Stomach (tissue), 4 donors: ENCODE data around the gene TMTC1.

Experiments
- POLR2A ChIP-seq, 4 donors: fragments of 450-650 bp; IDR thresholded peaks; one replicate each; pipeline ENCODE4 v1.6.1; 2016; ENCODE audit warnings: antibody characterized with exemption in 4 of 4, control low read depth in 2 of 4, mild to moderate bottlenecking in 1 of 4, moderate library complexity in 1 of 4
- TF ChIP-seq, protein P1 (sequence below), 7 experiments: fragments of 450-650 bp in 4 of 7; fragments of 200-600 bp in 3 of 7; sonication (generic) in 3 of 7; IDR thresholded peaks; one replicate each; pipeline ENCODE4 v1.5.1; 2016 to 2019; ENCODE audit warnings: antibody characterized with exemption in 7 of 7, control low read depth in 2 of 7, mild to moderate bottlenecking in 1 of 7

- TF ChIP-seq POLR2A (IDR thresholded peaks at IDR 0.05), result no peak
- TF ChIP-seq, protein P1, sequence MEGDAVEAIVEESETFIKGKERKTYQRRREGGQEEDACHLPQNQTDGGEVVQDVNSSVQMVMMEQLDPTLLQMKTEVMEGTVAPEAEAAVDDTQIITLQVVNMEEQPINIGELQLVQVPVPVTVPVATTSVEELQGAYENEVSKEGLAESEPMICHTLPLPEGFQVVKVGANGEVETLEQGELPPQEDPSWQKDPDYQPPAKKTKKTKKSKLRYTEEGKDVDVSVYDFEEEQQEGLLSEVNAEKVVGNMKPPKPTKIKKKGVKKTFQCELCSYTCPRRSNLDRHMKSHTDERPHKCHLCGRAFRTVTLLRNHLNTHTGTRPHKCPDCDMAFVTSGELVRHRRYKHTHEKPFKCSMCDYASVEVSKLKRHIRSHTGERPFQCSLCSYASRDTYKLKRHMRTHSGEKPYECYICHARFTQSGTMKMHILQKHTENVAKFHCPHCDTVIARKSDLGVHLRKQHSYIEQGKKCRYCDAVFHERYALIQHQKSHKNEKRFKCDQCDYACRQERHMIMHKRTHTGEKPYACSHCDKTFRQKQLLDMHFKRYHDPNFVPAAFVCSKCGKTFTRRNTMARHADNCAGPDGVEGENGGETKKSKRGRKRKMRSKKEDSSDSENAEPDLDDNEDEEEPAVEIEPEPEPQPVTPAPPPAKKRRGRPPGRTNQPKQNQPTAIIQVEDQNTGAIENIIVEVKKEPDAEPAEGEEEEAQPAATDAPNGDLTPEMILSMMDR (IDR thresholded peaks at IDR 0.05), result no peak
These were observed 122.9 kb downstream of the TMTC1 start for GRCh38 chr12:29660847-29661246.
